ACHN (cell line): ENCODE data around the gene TARS2.

Experiments used
- DNase-seq: peaks from one replicate; pipeline ENCODE4 v3.0.0-alpha.2; 2015
- in situ Hi-C: cut with HindIII; loops from 2 replicates; pipeline ENCODE4 v1.10.0; 2017; ENCODE audit warnings: low sequenced_read_pairs, low pct_ligation_motif_present, low pct_unique_long_range_greater_than_20kb

The TARS2 gene

GRCh38 chr1:150552128-150552910 lies 65.1 kb downstream of the TARS2 start:
- DNase-seq, result no peak
- in situ Hi-C loops, result no loop called here

- in situ Hi-C loops, result no loop called here
These were observed 65.7 kb downstream of the TARS2 start for GRCh38 chr1:150552911-150553289.

GRCh38 chr1:150553392-150554085 lies 66.3 kb downstream of the TARS2 start:
- DNase-seq, result no peak
- in situ Hi-C loops, result no loop called here

More at GRCh38 chr1:150552911-150553289, 65.7 kb downstream of the TARS2 start:
- DNase-seq, result no peak

GRCh38 chr1:150554086-150554452 lies 66.8 kb downstream of the TARS2 start:
- DNase-seq, result no peak
- in situ Hi-C loops, result no loop called here

GRCh38 chr1:150555198-150555970 lies 68.2 kb downstream of the TARS2 start:
- in situ Hi-C loops, result no loop called here
- DNase-seq, result no peak

- no peak for DNase-seq
- in situ Hi-C loops, result no loop called here
These were observed 69.0 kb downstream of the TARS2 start for GRCh38 chr1:150555971-150556865.

- in situ Hi-C loops, result no loop called here
- DNase-seq, result no peak
These were observed 69.9 kb downstream of the TARS2 start for GRCh38 chr1:150557065-150557600.
